Measurements from ENCODE around the gene SLC5A10. TPM values are rescaled to one million over a fixed set of nuclear protein-coding genes. Genes with fewer than 3 reads are reported as not detected.

Gene SLC5A10
- total RNA-seq, 2 experiments from 2014 or later, result not detected

DNA sequence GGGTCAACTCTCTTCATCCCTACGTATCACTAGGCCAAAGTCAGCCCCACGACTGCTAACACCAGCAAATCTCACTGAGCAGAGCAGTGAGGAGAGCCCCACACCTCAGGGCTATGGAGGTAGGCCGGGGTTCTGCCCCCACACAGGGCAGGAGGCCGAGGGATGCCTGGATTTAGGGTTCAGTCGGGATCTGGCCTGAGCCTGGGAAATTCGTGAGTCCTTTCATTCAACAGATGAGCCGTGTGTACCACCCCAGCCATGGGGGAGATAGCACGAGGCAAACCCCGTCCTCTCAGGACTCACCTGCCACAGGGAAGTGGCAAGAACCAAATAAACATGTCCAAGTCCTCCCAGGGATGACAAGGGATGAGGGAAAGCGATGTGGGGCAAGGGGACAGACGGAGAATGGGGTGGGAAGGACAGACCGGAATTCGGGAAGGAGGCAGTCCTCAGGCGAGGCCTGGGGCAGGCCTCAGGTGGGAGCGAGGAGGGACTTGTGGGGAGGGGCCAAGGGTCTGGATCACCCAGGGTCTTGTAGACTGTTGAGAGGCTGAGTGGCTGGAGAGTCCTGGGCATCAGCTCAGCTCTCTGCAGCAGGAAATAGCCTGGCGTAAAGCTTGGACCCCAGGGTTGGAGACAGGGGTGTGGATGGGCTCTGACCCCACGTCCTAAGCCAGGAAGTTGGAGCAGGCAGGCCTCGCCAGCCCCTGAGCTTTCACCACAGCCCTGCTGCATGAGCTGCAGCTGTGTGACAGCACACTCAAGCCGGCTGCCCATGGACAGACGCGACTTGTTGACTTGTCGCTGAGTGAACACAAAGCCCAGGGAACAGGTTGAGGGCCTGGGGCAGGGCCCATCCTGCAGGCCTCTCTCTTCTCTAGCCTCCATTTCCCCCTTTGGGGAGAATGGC is 60.5 kb downstream of the SLC5A10 start:
- Histone ChIP-seq H3K4me1 (ENCODE audit: insufficient read depth, low read length) (peaks cover under 1% of the 10 kb centered on the region), H3K9me3 (ENCODE audit: control insufficient read depth in 1 of 2, insufficient read depth in 1 of 2, low read length in 2 of 2) (no peaks in the 10 kb centered on the region), H3K4me3 (ENCODE audit: low read length) (no peak overlapping the region), H3K27me3 (ENCODE audit: control insufficient read depth in 1 of 2, insufficient read depth in 2 of 2, low read length in 2 of 2) (no peaks in the 10 kb centered on the region), H3K36me3 (ENCODE audit: insufficient read depth, low read length) (no peaks in the 10 kb centered on the region), H3K27ac (ENCODE audit: low read depth in 1 of 2, low read length in 2 of 2) (no peak overlapping the region)
- no peak overlapping the region for H3K27ac Mint-ChIP-seq
- no peaks in the 10 kb centered on the region for H3K27me3 Mint-ChIP-seq
- H3K9me3 Mint-ChIP-seq, result no peaks in the 10 kb centered on the region
- no peak for TF ChIP-seq CTCF (IDR thresholded peaks at IDR 0.05)
- H3K36me3 Mint-ChIP-seq (ENCODE audit: low read depth), result no peaks in the 10 kb centered on the region
- intact Hi-C loops (cut with DNase I, micrococcal nuclease), result loop anchor here in 1 of 2 experiments (10.0 kb wide), 1 partner anchor 188 kb away; no protein-coding TSS in a partner anchor
- no peak for ATAC-seq (ENCODE audit: poor library complexity)
- ChIA-PET POLR2A (interaction anchor here (1.1 kb wide), 1 partner anchor 11 kb away, joined by 3 read pairs; no protein-coding TSS in a partner anchor), CTCF (no interaction called here)
- peaks cover 10% of the 10 kb centered on the region for H3K4me1 Mint-ChIP-seq (ENCODE audit: low read depth)
- no peak overlapping the region for H3K4me3 Mint-ChIP-seq
- no peak for DNase-seq

- no peak for ATAC-seq (ENCODE audit: poor library complexity)
- no peaks in the 10 kb centered on the region for H3K27me3 ChIP-seq (ENCODE audit: control insufficient read depth in 1 of 2, insufficient read depth in 2 of 2, low read length in 2 of 2)
- ChIA-PET CTCF (no interaction called here), POLR2A (no interaction called here)
- no peak overlapping the region for H3K4me3 ChIP-seq (ENCODE audit: low read length)
- H3K36me3 ChIP-seq (ENCODE audit: insufficient read depth, low read length), result no peaks in the 10 kb centered on the region
- H3K9me3 ChIP-seq (ENCODE audit: control insufficient read depth in 1 of 2, insufficient read depth in 1 of 2, low read length in 2 of 2), result no peaks in the 10 kb centered on the region
- Mint-ChIP-seq H3K27me3 (no peaks in the 10 kb centered on the region), H3K36me3 (ENCODE audit: low read depth) (no peaks in the 10 kb centered on the region), H3K9me3 (no peaks in the 10 kb centered on the region), H3K27ac (no peak overlapping the region), H3K4me1 (ENCODE audit: low read depth) (peaks cover 10% of the 10 kb centered on the region), H3K4me3 (no peak overlapping the region)
- peaks cover 8% of the 10 kb centered on the region for H3K4me1 ChIP-seq (ENCODE audit: insufficient read depth, low read length)
- TF ChIP-seq CTCF (IDR thresholded peaks at IDR 0.05), result no peak
- intact Hi-C loops (cut with DNase I, micrococcal nuclease), result loop anchor here in 1 of 2 experiments (10.0 kb wide), 1 partner anchor 188 kb away; no protein-coding TSS in a partner anchor
- DNase-seq, result no peak
- no peak overlapping the region for H3K27ac ChIP-seq (ENCODE audit: low read depth in 1 of 2, low read length in 2 of 2)
Measured at GRCh38 chr17:19013226-19013625, 61.3 kb downstream of the SLC5A10 start.

GRCh38 chr17:19013806-19014627 is 62.1 kb downstream of the SLC5A10 start:
- CTCF ChIA-PET, result no interaction called here
- no peak for ATAC-seq (ENCODE audit: poor library complexity)

More at GRCh38 chr17:19013806-19014627, 62.1 kb downstream of the SLC5A10 start:
- Histone ChIP-seq H3K27me3 (ENCODE audit: control insufficient read depth in 1 of 2, insufficient read depth in 2 of 2, low read length in 2 of 2) (no peaks in the 10 kb centered on the region), H3K27ac (ENCODE audit: low read depth in 1 of 2, low read length in 2 of 2) (no peak overlapping the region), H3K36me3 (ENCODE audit: insufficient read depth, low read length) (no peaks in the 10 kb centered on the region), H3K4me1 (ENCODE audit: insufficient read depth, low read length) (peaks cover 10% of the 10 kb centered on the region), H3K4me3 (ENCODE audit: low read length) (no peak overlapping the region), H3K9me3 (ENCODE audit: control insufficient read depth in 1 of 2, insufficient read depth in 1 of 2, low read length in 2 of 2) (no peaks in the 10 kb centered on the region)
- no peak for TF ChIP-seq CTCF (IDR thresholded peaks at IDR 0.05)
- POLR2A ChIA-PET, result no interaction called here
- DNase-seq, result no peak
- no peak overlapping the region for H3K27ac Mint-ChIP-seq
- peaks cover 15% of the 10 kb centered on the region for H3K4me1 Mint-ChIP-seq (ENCODE audit: low read depth)
- H3K9me3 Mint-ChIP-seq, result no peaks in the 10 kb centered on the region
- H3K27me3 Mint-ChIP-seq, result no peaks in the 10 kb centered on the region
- H3K36me3 Mint-ChIP-seq (ENCODE audit: low read depth), result peaks cover 4% of the 10 kb centered on the region
- H3K4me3 Mint-ChIP-seq, result no peak overlapping the region
- intact Hi-C loops (cut with DNase I, micrococcal nuclease), result loop anchor here in 1 of 2 experiments (10.0 kb wide), 1 partner anchor 189 kb away; no protein-coding TSS in a partner anchor
